Uterus (tissue), 4 donors: ENCODE results near the gene COG7. TPM values are rescaled to one million over a fixed set of nuclear protein-coding genes. Genes with fewer than 3 reads are reported as not detected.

Experiments used
- DNase-seq, 2 donors: peaks; one replicate each; pipeline ENCODE4 v3.0.0-alpha.2; 2019 to 2020
- H3K27ac ChIP-seq, 2 donors: fragments of 200-600 bp; sonication (generic); 1 replicate in 1 of 2; 2 replicates in 1 of 2; pipeline ENCODE4 v1.5.1; 2016 to 2018
- H3K27me3 ChIP-seq, 2 donors: fragments of 200-600 bp; sonication (generic); one replicate each; pipeline ENCODE4 v1.5.1; 2018 to 2019; ENCODE audit warnings: control low read depth in 1 of 2
- H3K36me3 ChIP-seq, 2 donors: fragments of 200-600 bp; sonication (generic); one replicate each; pipeline ENCODE4 v1.5.1; 2019; ENCODE audit warnings: control low read depth in 1 of 2
- H3K4me1 ChIP-seq, 2 donors: fragments of 200-600 bp; sonication (generic); one replicate each; pipeline ENCODE4 v1.5.1; 2018 to 2019; ENCODE audit warnings: control low read depth in 1 of 2
- H3K4me3 ChIP-seq, 2 donors: fragments of 200-600 bp; sonication (generic); 1 replicate in 1 of 2; 2 replicates in 1 of 2; pipeline ENCODE4 v1.5.1; 2018 to 2019; ENCODE audit warnings: mild to moderate bottlenecking in 1 of 2
- H3K9me3 ChIP-seq, 2 donors: fragments of 200-600 bp; sonication (generic); one replicate each; pipeline ENCODE4 v1.5.1; 2019; ENCODE audit warnings: control low read depth in 1 of 2
- POLR2A ChIP-seq, 2 donors: fragments of 450-650 bp; IDR thresholded peaks; one replicate each; pipeline ENCODE4 v1.6.1; 2016; ENCODE audit warnings: antibody characterized with exemption in 2 of 2, mild to moderate bottlenecking in 1 of 2, moderate library complexity in 1 of 2
- intact Hi-C: fragments of 100-400 bp; cut with DNase I; formaldehyde crosslinking; loops from one replicate; pipeline ENCODE4 v1.15.1; 2023; ENCODE audit warnings: low total_unique reads
- total RNA-seq, 4 donors: library from RNA; depleted of rRNA in 3 of 4; stranded (reverse); fragments of >200 nt in 3 of 4; gene quantifications; one replicate each; pipeline versions ENCODE4 v1.1.0 to v1.2.4, GENCODE V29; 2014 to 2023
- TF ChIP-seq, protein P1 (sequence below), 4 experiments: fragments of 200-600 bp in 2 of 4; fragments of 450-650 bp in 2 of 4; sonication (generic) in 2 of 4; IDR thresholded peaks; one replicate each; pipeline ENCODE4 v1.5.1; 2016 to 2019; ENCODE audit warnings: antibody characterized with exemption in 4 of 4, mild to moderate bottlenecking in 2 of 4, moderate library complexity in 1 of 4
- donor health status: DM: yes; HTN: yes; CAD: no.

COG7 gene
- total RNA-seq, 4 donors from 2014 or later, result 11.5 to 393 (median 32.2) TPM

DNA sequence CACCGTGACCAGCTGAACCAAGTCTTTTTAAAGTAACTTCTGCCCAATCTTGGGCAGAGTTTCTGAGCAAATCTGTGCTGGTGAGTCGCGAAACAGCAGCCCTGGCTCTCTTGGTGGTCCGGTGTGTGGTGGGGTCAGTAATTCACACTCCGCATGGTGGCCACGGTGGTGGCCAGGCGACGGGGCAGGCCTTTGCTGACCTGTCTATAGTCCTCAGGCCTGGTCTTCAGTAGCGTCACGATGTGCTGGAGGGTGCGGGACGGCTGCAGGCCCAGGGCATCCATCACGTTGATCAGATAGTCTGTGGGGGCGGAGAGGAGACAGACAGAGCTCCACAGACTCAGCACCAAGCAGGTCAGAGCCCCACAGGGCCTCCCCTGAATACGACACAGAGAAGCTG lies 64.2 kb downstream of the COG7 start:
- no peaks in the 10 kb centered on the region for H3K36me3 ChIP-seq
- no peak overlapping the region for H3K27ac ChIP-seq
- no peak overlapping the region for H3K4me3 ChIP-seq
- H3K4me1 ChIP-seq, result no peaks in the 10 kb centered on the region
- TF ChIP-seq, protein P1, sequence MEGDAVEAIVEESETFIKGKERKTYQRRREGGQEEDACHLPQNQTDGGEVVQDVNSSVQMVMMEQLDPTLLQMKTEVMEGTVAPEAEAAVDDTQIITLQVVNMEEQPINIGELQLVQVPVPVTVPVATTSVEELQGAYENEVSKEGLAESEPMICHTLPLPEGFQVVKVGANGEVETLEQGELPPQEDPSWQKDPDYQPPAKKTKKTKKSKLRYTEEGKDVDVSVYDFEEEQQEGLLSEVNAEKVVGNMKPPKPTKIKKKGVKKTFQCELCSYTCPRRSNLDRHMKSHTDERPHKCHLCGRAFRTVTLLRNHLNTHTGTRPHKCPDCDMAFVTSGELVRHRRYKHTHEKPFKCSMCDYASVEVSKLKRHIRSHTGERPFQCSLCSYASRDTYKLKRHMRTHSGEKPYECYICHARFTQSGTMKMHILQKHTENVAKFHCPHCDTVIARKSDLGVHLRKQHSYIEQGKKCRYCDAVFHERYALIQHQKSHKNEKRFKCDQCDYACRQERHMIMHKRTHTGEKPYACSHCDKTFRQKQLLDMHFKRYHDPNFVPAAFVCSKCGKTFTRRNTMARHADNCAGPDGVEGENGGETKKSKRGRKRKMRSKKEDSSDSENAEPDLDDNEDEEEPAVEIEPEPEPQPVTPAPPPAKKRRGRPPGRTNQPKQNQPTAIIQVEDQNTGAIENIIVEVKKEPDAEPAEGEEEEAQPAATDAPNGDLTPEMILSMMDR (IDR thresholded peaks at IDR 0.05), result no peak
- intact Hi-C loops, result no loop called here
- no peaks in the 10 kb centered on the region for H3K27me3 ChIP-seq
- H3K9me3 ChIP-seq, result no peaks in the 10 kb centered on the region
- no peak for DNase-seq

DNA sequence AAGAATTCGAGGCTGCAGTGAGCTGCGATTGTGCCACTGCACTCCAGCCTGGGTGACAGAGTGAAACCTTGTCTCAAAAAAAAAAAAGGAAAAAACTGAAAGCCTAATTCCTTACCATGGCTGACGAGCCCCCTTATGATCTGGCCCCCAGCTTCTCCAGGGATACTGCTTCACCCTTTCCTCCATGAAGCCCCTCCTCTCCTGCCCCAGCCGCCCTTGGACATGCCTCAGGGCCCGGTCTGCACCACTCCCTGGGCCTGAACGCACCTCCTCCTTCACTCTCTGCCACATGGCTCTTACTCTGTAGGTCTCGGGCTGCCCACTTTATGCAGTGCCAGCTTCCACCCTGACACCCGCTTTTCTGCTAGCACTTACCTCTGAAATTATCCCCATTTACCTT lies 65.3 kb downstream of the COG7 start:
- Histone ChIP-seq H3K4me3 (no peak overlapping the region), H3K4me1 (no peaks in the 10 kb centered on the region), H3K27ac (no peak overlapping the region), H3K27me3 (no peaks in the 10 kb centered on the region), H3K36me3 (no peaks in the 10 kb centered on the region), H3K9me3 (no peaks in the 10 kb centered on the region)
- TF ChIP-seq POLR2A (IDR thresholded peaks at IDR 0.05), result no peak
- TF ChIP-seq, protein P1 (IDR thresholded peaks at IDR 0.05), result no peak
- DNase-seq, result no peak
- intact Hi-C loops, result no loop called here

DNA sequence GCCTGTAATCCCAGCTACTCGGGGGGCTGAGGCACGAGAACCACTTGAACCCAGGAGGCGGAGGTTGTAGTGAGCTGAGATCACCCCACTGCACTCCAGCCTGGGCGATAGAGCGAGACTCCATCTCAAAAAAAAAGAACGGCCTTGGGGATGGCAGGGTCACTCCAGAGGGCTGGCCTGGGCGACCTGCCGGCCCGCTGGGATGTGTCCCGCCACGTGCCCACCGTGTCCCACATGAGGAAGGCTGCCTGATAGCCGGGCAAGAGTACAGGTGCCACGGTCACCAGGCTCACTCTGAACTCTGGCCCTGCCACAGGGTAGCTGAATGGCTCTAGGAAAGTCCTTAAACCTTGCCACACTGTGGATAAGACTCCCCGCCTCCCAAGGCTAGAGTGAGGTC lies 67.5 kb downstream of the COG7 start:
- H3K4me3 ChIP-seq, result no peak overlapping the region
- TF ChIP-seq POLR2A (IDR thresholded peaks at IDR 0.05), result no peak
- TF ChIP-seq, protein P1 (IDR thresholded peaks at IDR 0.05), result no peak
- no peak overlapping the region for H3K27ac ChIP-seq
- no peaks in the 10 kb centered on the region for H3K27me3 ChIP-seq
- no peaks in the 10 kb centered on the region for H3K9me3 ChIP-seq
- DNase-seq, result no peak
- H3K36me3 ChIP-seq, result no peaks in the 10 kb centered on the region
- intact Hi-C loops, result no loop called here
- no peaks in the 10 kb centered on the region for H3K4me1 ChIP-seq

DNA sequence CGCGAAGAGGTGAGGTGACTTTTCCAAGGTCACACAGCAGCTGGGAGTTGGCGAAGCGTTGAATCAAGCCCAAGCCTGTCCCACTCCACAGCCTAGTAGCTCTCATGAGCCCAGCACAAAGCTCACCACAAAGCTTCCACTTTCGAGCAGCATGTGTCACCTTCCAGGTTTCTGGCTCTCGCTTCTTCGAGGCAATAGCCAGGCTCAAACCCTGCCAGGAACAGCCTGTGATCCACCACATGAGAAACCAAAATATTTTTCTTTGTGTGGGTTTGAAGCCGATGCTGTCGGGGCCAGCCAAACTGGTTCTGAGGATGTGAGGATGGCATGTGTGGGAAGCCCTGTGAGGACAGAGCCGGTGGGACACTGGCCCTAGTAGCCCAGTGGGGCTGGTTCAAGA lies 68.1 kb downstream of the COG7 start:
- no peak for DNase-seq
- H3K27ac ChIP-seq, result no peak overlapping the region
- no peaks in the 10 kb centered on the region for H3K36me3 ChIP-seq
- H3K27me3 ChIP-seq, result no peaks in the 10 kb centered on the region
- intact Hi-C loops, result no loop called here
- H3K4me1 ChIP-seq, result no peaks in the 10 kb centered on the region
- no peaks in the 10 kb centered on the region for H3K9me3 ChIP-seq
- H3K4me3 ChIP-seq, result no peak overlapping the region
- TF ChIP-seq, protein P1 (IDR thresholded peaks at IDR 0.05), result no peak
- TF ChIP-seq POLR2A (IDR thresholded peaks at IDR 0.05), result no peak

DNA sequence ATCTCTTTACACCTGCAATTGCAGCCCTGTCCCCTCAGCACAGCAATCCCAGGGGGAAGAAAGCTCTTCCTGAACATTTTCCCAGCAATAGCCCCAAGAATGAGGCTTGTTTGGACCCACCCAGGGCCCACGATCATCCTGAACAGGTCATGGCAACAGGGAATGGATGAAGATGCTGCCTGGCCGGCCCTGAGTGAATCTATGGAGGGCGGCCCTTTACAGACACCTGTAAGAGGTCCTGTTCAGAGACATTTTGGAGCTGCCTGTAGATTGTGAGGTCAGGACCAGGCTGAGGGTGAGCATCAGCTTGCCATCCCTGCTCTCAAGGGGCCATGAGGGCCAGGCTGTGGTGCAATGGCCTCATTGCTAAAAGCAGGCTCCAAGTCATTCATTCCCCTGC lies 69.1 kb downstream of the COG7 start:
- Histone ChIP-seq H3K27me3 (no peaks in the 10 kb centered on the region), H3K36me3 (no peaks in the 10 kb centered on the region), H3K9me3 (no peaks in the 10 kb centered on the region), H3K4me3 (no peak overlapping the region), H3K27ac (no peak overlapping the region), H3K4me1 (no peaks in the 10 kb centered on the region)
- no peak for DNase-seq
- no peak for TF ChIP-seq POLR2A (IDR thresholded peaks at IDR 0.05)
- TF ChIP-seq, protein P1 (IDR thresholded peaks at IDR 0.05), result no peak
- intact Hi-C loops, result no loop called here
